H9 (cell line): ENCODE measurements around the gene SPSB4. TPM values are rescaled to one million over a fixed set of nuclear protein-coding genes. Genes with fewer than 3 reads are reported as not detected.

Experiments
- DNase-seq: peaks from one replicate; pipeline ENCODE4 v3.0.0-alpha.2; 2017
- H2AFZ ChIP-seq: one replicate; pipeline ENCODE4 v1.6.1; 2013; ENCODE audit warnings: mild to moderate bottlenecking, low read length, control low read depth, moderate library complexity
- H2AK5ac ChIP-seq: 2 replicates; pipeline ENCODE4 v1.6.1; 2013; ENCODE audit warnings: low read length, control low read depth, mixed read lengths; ENCODE audit not compliant: insufficient read length
- H2BK120ac ChIP-seq: one replicate; pipeline ENCODE4 v1.6.1; 2013; ENCODE audit warnings: low read depth, mild to moderate bottlenecking, low read length, control low read depth, inconsistent platforms; ENCODE audit not compliant: poor library complexity, severe bottlenecking
- H2BK12ac ChIP-seq: 2 replicates; pipeline ENCODE4 v1.6.1; 2013; ENCODE audit warnings: low read length, control low read depth, mixed read lengths, low read depth; ENCODE audit not compliant: insufficient read length
- H2BK15ac ChIP-seq: 2 replicates; pipeline ENCODE4 v1.6.1; 2013; ENCODE audit warnings: low read depth, low read length, control low read depth
- H2BK20ac ChIP-seq: one replicate; pipeline ENCODE4 v1.6.1; 2013; ENCODE audit warnings: low read depth, mild to moderate bottlenecking, low read length, control low read depth, inconsistent platforms; ENCODE audit not compliant: poor library complexity, severe bottlenecking
- H2BK5ac ChIP-seq: 2 replicates; pipeline ENCODE4 v1.6.1; 2013; ENCODE audit warnings: low read length, control low read depth, mixed read lengths; ENCODE audit not compliant: insufficient read length
- H3K14ac ChIP-seq: 2 replicates; pipeline ENCODE4 v1.6.1; 2013; ENCODE audit warnings: low read length, control low read depth; ENCODE audit not compliant: insufficient read depth
- H3K18ac ChIP-seq: 2 replicates; pipeline ENCODE4 v1.6.1; 2013; ENCODE audit warnings: low read depth, mild to moderate bottlenecking, mixed read lengths, low read length, control low read depth; ENCODE audit not compliant: insufficient read length
- H3K23ac ChIP-seq: 2 replicates; pipeline ENCODE4 v1.6.1; 2013; ENCODE audit warnings: low read length, control low read depth, mixed read lengths, low read depth; ENCODE audit not compliant: insufficient read length
- H3K23me2 ChIP-seq: 2 replicates; pipeline ENCODE4 v1.6.1; 2013; ENCODE audit warnings: low read depth, mild to moderate bottlenecking, mixed read lengths, low read length, control low read depth; ENCODE audit not compliant: insufficient read length, poor library complexity, severe bottlenecking
- H3K27ac ChIP-seq: 2 replicates; pipeline ENCODE4 v1.5.1; 2013; ENCODE audit warnings: low read length, control low read depth, mixed read lengths, low read depth; ENCODE audit not compliant: insufficient read length
- H3K27me3 ChIP-seq: 2 replicates; pipeline ENCODE4 v1.6.1; 2013; ENCODE audit warnings: low read length, control low read depth, inconsistent platforms; ENCODE audit not compliant: insufficient read depth
- H3K4ac ChIP-seq: 2 replicates; pipeline ENCODE4 v1.6.1; 2013; ENCODE audit warnings: low read depth, mild to moderate bottlenecking, control low read depth, inconsistent platforms, low read length, moderate library complexity
- H3K4me1 ChIP-seq: 2 replicates; pipeline ENCODE4 v1.6.1; 2013; ENCODE audit warnings: low read length, control low read depth, inconsistent platforms; ENCODE audit not compliant: insufficient read depth
- H3K4me2 ChIP-seq: 2 replicates; pipeline ENCODE4 v1.6.1; 2013; ENCODE audit warnings: low read length, control low read depth, mixed read lengths; ENCODE audit not compliant: insufficient read length, insufficient read depth
- H3K56ac ChIP-seq: 2 replicates; pipeline ENCODE4 v1.6.1; 2013; ENCODE audit warnings: low read depth, mild to moderate bottlenecking, mixed read lengths, low read length, control low read depth; ENCODE audit not compliant: insufficient read length
- H3K79me1 ChIP-seq: 2 replicates; pipeline ENCODE4 v1.6.1; 2013; ENCODE audit warnings: low read depth, mild to moderate bottlenecking, moderate library complexity, low read length, control low read depth, inconsistent platforms; ENCODE audit not compliant: insufficient read depth, poor library complexity, severe bottlenecking
- H3K79me2 ChIP-seq: 2 replicates; pipeline ENCODE4 v1.6.1; 2013; ENCODE audit warnings: low read length, control low read depth, inconsistent platforms; ENCODE audit not compliant: insufficient read depth
- H3K9ac ChIP-seq: 2 replicates; pipeline ENCODE4 v1.6.1; 2013; ENCODE audit warnings: low read length, control low read depth, mixed read lengths; ENCODE audit not compliant: insufficient read length; ENCODE audit errors: extremely low read depth
- H3K9me3 ChIP-seq: one replicate; pipeline ENCODE4 v1.6.1; 2013; ENCODE audit warnings: low read depth, low read length, inconsistent platforms; ENCODE audit not compliant: control insufficient read depth
- H3T11ph ChIP-seq: one replicate; pipeline ENCODE4 v1.6.1; 2013; ENCODE audit warnings: mild to moderate bottlenecking, low read length, control low read depth, inconsistent platforms
- H4K20me1 ChIP-seq: one replicate; pipeline ENCODE4 v1.6.1; 2013; ENCODE audit not compliant: control insufficient read depth, insufficient read length, insufficient read depth
- H4K5ac ChIP-seq: 2 replicates; pipeline ENCODE4 v1.6.1; 2013; ENCODE audit warnings: low read depth, mild to moderate bottlenecking, mixed read lengths, low read length, control low read depth; ENCODE audit not compliant: insufficient read length
- H4K8ac ChIP-seq: replicated peaks from 2 replicates; pipeline ENCODE4 v1.6.1; 2013; ENCODE audit warnings: low read length, control low read depth, mixed read lengths, low read depth; ENCODE audit not compliant: insufficient read length
- H4K91ac ChIP-seq: 2 replicates; pipeline ENCODE4 v1.6.1; 2013; ENCODE audit warnings: low read depth, mild to moderate bottlenecking, moderate library complexity, mixed read lengths, low read length, control low read depth; ENCODE audit not compliant: insufficient read length
- H3K27ac Mint-ChIP-seq, 3 experiments: 2 replicates in 2 of 3; 3 replicates in 1 of 3; pipeline ENCODE4 v1.8.0; 2020 to 2021; ENCODE audit warnings: mixed read lengths in 3 of 3, mild to moderate bottlenecking in 1 of 3, moderate library complexity in 1 of 3
- H3K27me3 Mint-ChIP-seq: 2 replicates; pipeline ENCODE4 v1.8.0; 2021; ENCODE audit warnings: low read depth, mild to moderate bottlenecking, moderate library complexity, mixed read lengths
- H3K36me3 Mint-ChIP-seq, 3 experiments: 2 replicates in 2 of 3; 3 replicates in 1 of 3; pipeline ENCODE4 v1.8.0; 2020 to 2021; ENCODE audit warnings: low read depth in 3 of 3, mixed read lengths in 3 of 3; ENCODE audit not compliant: insufficient read depth in 1 of 3
- H3K4me1 Mint-ChIP-seq, 2 experiments: 2 replicates each; pipeline ENCODE4 v1.8.0; 2020; ENCODE audit warnings: mixed read lengths in 2 of 2
- H3K4me3 Mint-ChIP-seq, 2 experiments: 2 replicates in 1 of 2; 3 replicates in 1 of 2; pipeline ENCODE4 v1.8.0; 2020 to 2021; ENCODE audit warnings: mild to moderate bottlenecking in 2 of 2, mixed read lengths in 2 of 2, moderate library complexity in 1 of 2
- H3K9me3 Mint-ChIP-seq, 2 experiments: 2 replicates in 1 of 2; 3 replicates in 1 of 2; pipeline ENCODE4 v1.8.0; 2020; ENCODE audit warnings: mild to moderate bottlenecking in 2 of 2, mixed read lengths in 2 of 2, moderate library complexity in 1 of 2
- WGBS: extraction: QIAGEN DNeasy Blood & Tissue Kit; methylation state at CpG from one replicate; pipeline ENCODE4 v1.1.7; 2013; ENCODE audit warnings: missing lambda C conversion rate, low lambda C conversion rate, mixed read lengths; ENCODE audit not compliant: insufficient read length; ENCODE audit errors: extremely low coverage; 5-methylcytosine and 5-hydroxymethylcytosine counted together
- total RNA-seq: library from RNA; stranded (reverse); gene quantifications from 2 replicates; pipeline ENCODE4 v1.2.1, GENCODE V29; 2021
- TF ChIP-seq, protein P1 (sequence below): fragments of 200-600 bp; sonication (generic); conservative IDR thresholded peaks from 3 replicates; pipeline ENCODE4 v1.8.0; 2021; ENCODE audit warnings: antibody characterized with exemption, mild to moderate bottlenecking

The SPSB4 gene
- total RNA-seq, 1 experiment from 2014 or later = 6.2 TPM

DNA sequence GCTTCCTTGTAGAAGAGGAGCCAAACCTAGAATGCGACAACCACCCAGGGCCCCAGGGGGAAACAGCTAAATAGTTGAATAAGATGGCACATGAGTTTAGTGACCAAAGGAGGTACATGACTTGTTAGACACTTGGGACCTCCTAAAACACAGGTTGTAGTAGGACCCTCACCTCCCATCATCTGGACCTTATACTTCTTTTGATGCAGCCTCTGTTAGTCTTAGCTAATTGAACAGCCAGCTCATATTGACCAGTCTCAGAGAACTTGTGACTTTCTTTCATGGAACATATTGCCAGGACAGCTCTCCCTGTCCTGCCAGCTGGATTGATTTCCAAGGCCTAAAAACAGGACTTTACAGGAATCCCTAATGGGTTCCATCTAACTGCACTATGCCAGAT, 45.0 kb downstream of the SPSB4 start:
- Mint-ChIP-seq H3K4me1 (peaks cover 33 to 36% of the 10 kb centered on the region in 2 experiments), H3K9me3 (peaks cover 6 to 12% of the 10 kb centered on the region in 2 experiments; a peak in 4 of 5 replicates), H3K27ac (no peak overlapping the region), H3K36me3 (peaks cover 4 to 12% (median 9%) of the 10 kb centered on the region in 3 experiments; a peak in 6 of 7 replicates), H3K27me3 (no peaks in the 10 kb centered on the region), H3K4me3 (no peak overlapping the region)
- WGBS = no CpG with 5 or more reads among the region's 1 CpG
- Histone ChIP-seq H4K5ac (no peak overlapping the region), H2AK5ac (no peak overlapping the region), H3K23ac (no peak overlapping the region), H2AFZ (no peak overlapping the region), H2BK15ac (no peak overlapping the region), H3T11ph (no peak overlapping the region), H3K23me2 (no peaks in the 10 kb centered on the region), H4K20me1 (no peaks in the 10 kb centered on the region), H3K14ac (no peak overlapping the region), H3K79me2 (no peaks in the 10 kb centered on the region), H2BK20ac (no peak overlapping the region), H4K91ac (no peak overlapping the region), H4K8ac (no peak overlapping the region), H3K56ac (no peak overlapping the region), H3K9me3 (no peaks in the 10 kb centered on the region), H2BK5ac (no peak overlapping the region), H3K27me3 (no peaks in the 10 kb centered on the region), H2BK120ac (no peak overlapping the region), H3K4me1 (0 out of 2 replicates have a peak, but pooled peaks cover 3% of the 10 kb centered on the region), H3K4ac (no peak overlapping the region), H3K4me2 (no peak overlapping the region), H2BK12ac (no peak overlapping the region), H3K18ac (no peak overlapping the region), H3K27ac (no peak overlapping the region), H3K79me1 (no peaks in the 10 kb centered on the region), H3K9ac (no peak overlapping the region)
- TF ChIP-seq, protein P1, sequence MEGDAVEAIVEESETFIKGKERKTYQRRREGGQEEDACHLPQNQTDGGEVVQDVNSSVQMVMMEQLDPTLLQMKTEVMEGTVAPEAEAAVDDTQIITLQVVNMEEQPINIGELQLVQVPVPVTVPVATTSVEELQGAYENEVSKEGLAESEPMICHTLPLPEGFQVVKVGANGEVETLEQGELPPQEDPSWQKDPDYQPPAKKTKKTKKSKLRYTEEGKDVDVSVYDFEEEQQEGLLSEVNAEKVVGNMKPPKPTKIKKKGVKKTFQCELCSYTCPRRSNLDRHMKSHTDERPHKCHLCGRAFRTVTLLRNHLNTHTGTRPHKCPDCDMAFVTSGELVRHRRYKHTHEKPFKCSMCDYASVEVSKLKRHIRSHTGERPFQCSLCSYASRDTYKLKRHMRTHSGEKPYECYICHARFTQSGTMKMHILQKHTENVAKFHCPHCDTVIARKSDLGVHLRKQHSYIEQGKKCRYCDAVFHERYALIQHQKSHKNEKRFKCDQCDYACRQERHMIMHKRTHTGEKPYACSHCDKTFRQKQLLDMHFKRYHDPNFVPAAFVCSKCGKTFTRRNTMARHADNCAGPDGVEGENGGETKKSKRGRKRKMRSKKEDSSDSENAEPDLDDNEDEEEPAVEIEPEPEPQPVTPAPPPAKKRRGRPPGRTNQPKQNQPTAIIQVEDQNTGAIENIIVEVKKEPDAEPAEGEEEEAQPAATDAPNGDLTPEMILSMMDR = no peak
- DNase-seq = no peak
